ENCODE results near the gene DDOST. TPM values are rescaled to one million over a fixed set of nuclear protein-coding genes. Genes with fewer than 3 reads are reported as not detected.
"Not testable (repeated sequence)": the region's sequence is repeated elsewhere in the genome, so short reads cannot be mapped to it uniquely, and the experiment has no call there.

The DDOST gene
- polyA plus RNA-seq, 1 donor (not counting 4 experiments of a cell fraction or from before 2014, with no cell fraction given) = 263 TPM

DNA sequence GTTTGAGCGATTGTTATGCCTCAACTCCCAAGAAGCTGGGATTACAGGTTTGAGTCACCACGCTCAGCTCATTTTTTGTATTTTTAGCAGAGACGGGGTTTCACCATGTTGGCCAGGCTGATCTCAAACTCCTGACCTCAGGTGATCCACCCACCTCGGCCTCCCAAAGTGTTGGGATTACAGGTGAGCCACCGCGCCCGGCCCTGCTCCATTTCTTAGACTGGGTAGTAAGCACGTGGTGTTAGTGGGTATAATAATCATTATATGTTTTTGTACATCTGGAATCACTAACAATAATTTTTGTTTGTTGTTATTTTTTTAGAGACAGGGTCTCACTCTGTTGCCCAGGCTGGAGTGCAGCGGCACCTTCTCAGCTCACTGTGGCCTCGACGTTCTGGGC, 12.5 kb upstream of the DDOST start:
- H3K4me2 ChIP-seq (ENCODE audit: control insufficient read depth, extremely low read depth, insufficient read depth, low read depth, low read length); H3K27ac ChIP-seq (ENCODE audit: control insufficient read depth, insufficient read depth, low read length); FAIRE-seq; H3K4me1 ChIP-seq (ENCODE audit: control insufficient read depth, extremely low read depth, insufficient read depth, low read length); H2AFZ ChIP-seq (ENCODE audit: control insufficient read depth, low read length); H3K9me1 ChIP-seq (ENCODE audit: control insufficient read depth, extremely low read depth, insufficient read depth, low read length); H3K79me2 ChIP-seq (ENCODE audit: control insufficient read depth, insufficient read depth, low read length); H3K9me3 ChIP-seq (ENCODE audit: control insufficient read depth, low read depth, low read length); H3K36me3 ChIP-seq (ENCODE audit: control insufficient read depth in 2 of 2, extremely low read depth in 1 of 2, insufficient read depth in 2 of 2, low read length in 2 of 2); dilution Hi-C loops (cut with MboI; ENCODE audit: extremely low pct_ligation_motif_present, low sequenced_read_pairs); H3K9ac ChIP-seq (ENCODE audit: control insufficient read depth, extremely low read depth, insufficient read depth, low read length); H3K27me3 ChIP-seq (ENCODE audit: control insufficient read depth, extremely low read depth, insufficient read depth, low read length); H3K4me3 ChIP-seq (ENCODE audit: control insufficient read depth in 2 of 3, extremely low read depth in 1 of 3, insufficient read depth in 2 of 3, low read depth in 1 of 3, low read length in 3 of 3); DNase-seq (ENCODE audit: low read depth, low spot score); H4K20me1 ChIP-seq (ENCODE audit: control insufficient read depth, extremely low read depth, insufficient read depth, low read length): not testable (repeated sequence)

- H3K9me3 ChIP-seq (ENCODE audit: control insufficient read depth, low read depth, low read length) = no peaks in the 10 kb centered on the region
- H2AFZ ChIP-seq (ENCODE audit: control insufficient read depth, low read length) = no peak overlapping the region
- H3K36me3 ChIP-seq (ENCODE audit: control insufficient read depth in 2 of 2, extremely low read depth in 1 of 2, insufficient read depth in 2 of 2, low read length in 2 of 2) = peaks cover 0 to 7% of the 10 kb centered on the region in 2 experiments
- no peaks in the 10 kb centered on the region for H3K27me3 ChIP-seq (ENCODE audit: control insufficient read depth, extremely low read depth, insufficient read depth, low read length)
- no peaks in the 10 kb centered on the region for H4K20me1 ChIP-seq (ENCODE audit: control insufficient read depth, extremely low read depth, insufficient read depth, low read length)
- H3K4me3 ChIP-seq (ENCODE audit: control insufficient read depth in 2 of 3, extremely low read depth in 1 of 3, insufficient read depth in 2 of 3, low read depth in 1 of 3, low read length in 3 of 3) = no peak overlapping the region
- no peak overlapping the region for H3K9ac ChIP-seq (ENCODE audit: control insufficient read depth, extremely low read depth, insufficient read depth, low read length)
- no peak overlapping the region for H3K4me2 ChIP-seq (ENCODE audit: control insufficient read depth, extremely low read depth, insufficient read depth, low read depth, low read length)
- dilution Hi-C loops (cut with MboI; ENCODE audit: extremely low pct_ligation_motif_present, low sequenced_read_pairs) = no loop called here
- H3K27ac ChIP-seq (ENCODE audit: control insufficient read depth, insufficient read depth, low read length) = no peak overlapping the region
- no peaks in the 10 kb centered on the region for H3K79me2 ChIP-seq (ENCODE audit: control insufficient read depth, insufficient read depth, low read length)
- TF ChIP-seq EZH2 (IDR thresholded peaks at IDR 0.05; ENCODE audit: low read length) (no peak), CTCF (optimal IDR thresholded peaks at IDR 0.05 in 1 of 3, IDR thresholded peaks at IDR 0.05 in 1 of 3, conservative IDR thresholded peaks at IDR 0.05 in 1 of 3; ENCODE audit: extremely low read depth in 1 of 3, insufficient read depth in 2 of 3, low read length in 3 of 3) (no peak)
- DNase-seq (ENCODE audit: low read depth, low spot score) = no peak
- H3K4me1 ChIP-seq (ENCODE audit: control insufficient read depth, extremely low read depth, insufficient read depth, low read length) = no peaks in the 10 kb centered on the region
- H3K9me1 ChIP-seq (ENCODE audit: control insufficient read depth, extremely low read depth, insufficient read depth, low read length) = no peaks in the 10 kb centered on the region
- FAIRE-seq = no peak
These were observed 11.1 kb upstream of the DDOST start for GRCh38 chr1:20672265-20672632.

DNA sequence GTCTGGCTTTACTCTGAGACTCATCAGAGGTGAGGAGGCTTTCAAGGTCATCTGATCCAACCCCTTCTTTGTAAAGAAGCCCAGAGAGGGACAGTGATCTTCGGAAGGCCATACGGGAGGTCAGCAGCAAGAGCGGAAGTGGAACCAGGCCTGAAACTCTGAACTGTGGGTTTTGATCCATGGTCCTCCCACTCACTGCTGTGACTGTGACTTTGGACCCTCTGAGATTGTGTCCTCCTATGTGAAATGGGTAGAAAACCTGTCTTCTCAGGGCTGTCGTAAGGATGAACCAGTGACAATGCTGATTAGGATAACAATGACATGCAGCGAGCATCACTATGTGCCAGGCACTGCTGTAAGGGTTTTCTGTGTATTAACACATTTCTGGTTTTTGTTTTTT, 9.8 kb upstream of the DDOST start:
- H3K9me3 ChIP-seq (ENCODE audit: control insufficient read depth, low read depth, low read length) = no peaks in the 10 kb centered on the region
- no peak overlapping the region for H2AFZ ChIP-seq (ENCODE audit: control insufficient read depth, low read length)
- FAIRE-seq = no peak
- dilution Hi-C loops (cut with MboI; ENCODE audit: extremely low pct_ligation_motif_present, low sequenced_read_pairs) = no loop called here
- H3K27ac ChIP-seq (ENCODE audit: control insufficient read depth, insufficient read depth, low read length) = no peak overlapping the region
- no peak overlapping the region for H3K4me2 ChIP-seq (ENCODE audit: control insufficient read depth, extremely low read depth, insufficient read depth, low read depth, low read length)
- peaks cover 0 to 7% of the 10 kb centered on the region in 2 experiments for H3K36me3 ChIP-seq (ENCODE audit: control insufficient read depth in 2 of 2, extremely low read depth in 1 of 2, insufficient read depth in 2 of 2, low read length in 2 of 2)
- H4K20me1 ChIP-seq (ENCODE audit: control insufficient read depth, extremely low read depth, insufficient read depth, low read length) = no peaks in the 10 kb centered on the region
- no peaks in the 10 kb centered on the region for H3K79me2 ChIP-seq (ENCODE audit: control insufficient read depth, insufficient read depth, low read length)
- DNase-seq (ENCODE audit: low read depth, low spot score) = no peak
- TF ChIP-seq CTCF (optimal IDR thresholded peaks at IDR 0.05 in 1 of 3, IDR thresholded peaks at IDR 0.05 in 1 of 3, conservative IDR thresholded peaks at IDR 0.05 in 1 of 3; ENCODE audit: extremely low read depth in 1 of 3, insufficient read depth in 2 of 3, low read length in 3 of 3) (no peak), EZH2 (IDR thresholded peaks at IDR 0.05; ENCODE audit: low read length) (no peak)
- no peaks in the 10 kb centered on the region for H3K27me3 ChIP-seq (ENCODE audit: control insufficient read depth, extremely low read depth, insufficient read depth, low read length)
- no peaks in the 10 kb centered on the region for H3K4me1 ChIP-seq (ENCODE audit: control insufficient read depth, extremely low read depth, insufficient read depth, low read length)
- H3K4me3 ChIP-seq (ENCODE audit: control insufficient read depth in 2 of 3, extremely low read depth in 1 of 3, insufficient read depth in 2 of 3, low read depth in 1 of 3, low read length in 3 of 3) = no peak overlapping the region
- H3K9me1 ChIP-seq (ENCODE audit: control insufficient read depth, extremely low read depth, insufficient read depth, low read length) = no peaks in the 10 kb centered on the region
- no peak overlapping the region for H3K9ac ChIP-seq (ENCODE audit: control insufficient read depth, extremely low read depth, insufficient read depth, low read length)

Measured in keratinocyte (primary cell).